CD1c-positive myeloid dendritic cell (primary cell): ENCODE data around the gene TNNT3.

Experiments
- DNase-seq: peaks from one replicate; pipeline ENCODE4 v3.0.0-alpha.2; 2016; ENCODE audit errors: extremely low spot score

The TNNT3 gene

DNA sequence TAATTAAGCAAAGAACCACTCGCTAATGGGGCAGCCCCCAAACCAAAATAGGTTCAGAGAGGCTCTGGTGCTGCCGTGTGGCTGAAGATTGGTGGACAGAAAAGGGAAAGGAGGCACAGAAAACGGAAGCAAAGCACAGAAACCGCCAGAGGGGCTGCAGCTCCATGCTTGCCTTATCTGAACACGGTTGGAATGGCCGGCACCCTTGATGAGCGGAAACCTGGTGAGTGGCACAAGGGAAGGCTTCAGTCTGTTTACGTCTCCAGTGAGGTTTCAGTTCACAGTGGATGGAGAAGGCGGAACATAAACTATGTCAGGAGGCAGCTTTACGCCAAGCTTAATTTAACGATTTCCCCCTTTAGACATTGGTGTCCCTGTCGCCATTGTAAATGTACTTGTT is 22.6 kb upstream of the TNNT3 start:
- peak; percentile 40 for DNase-seq

DNA sequence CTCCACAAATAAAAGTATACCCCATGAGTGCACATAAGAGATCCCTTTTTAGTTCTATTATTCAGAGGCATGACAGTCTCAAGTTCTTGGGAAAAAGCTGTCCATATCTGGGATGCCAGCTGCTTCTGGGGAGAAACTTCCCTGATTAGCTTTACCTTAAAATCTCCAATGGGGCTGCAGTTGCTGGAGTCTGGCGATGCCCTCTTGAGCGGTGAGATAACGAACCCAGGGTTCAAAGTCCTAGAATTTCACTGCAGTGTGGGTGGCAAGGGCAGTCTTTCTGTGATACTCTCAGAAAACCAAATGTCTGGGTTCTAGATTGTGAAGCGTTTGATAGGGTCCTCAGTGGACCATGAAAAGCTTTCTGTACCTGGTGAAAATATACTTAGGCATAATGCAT is 20.4 kb upstream of the TNNT3 start:
- no peak for DNase-seq

DNA sequence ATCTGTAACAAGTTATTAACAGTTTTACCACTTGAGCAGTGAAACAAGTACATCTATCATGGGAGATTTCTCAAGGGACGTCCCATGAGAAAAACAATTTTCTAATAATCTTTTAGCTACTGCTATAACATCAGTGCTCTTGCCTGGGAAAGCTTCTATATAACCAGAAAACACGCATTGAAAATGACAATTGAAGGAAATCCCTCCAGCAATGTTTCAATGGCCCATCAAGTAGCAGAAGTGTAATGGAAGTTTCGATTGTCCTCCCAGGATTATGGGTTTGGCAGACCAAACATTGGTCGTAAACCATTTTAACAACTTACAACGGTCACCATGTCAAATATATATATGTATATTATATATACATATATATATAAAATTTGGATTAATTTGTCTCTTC is 19.8 kb upstream of the TNNT3 start:
- no peak for DNase-seq

DNA sequence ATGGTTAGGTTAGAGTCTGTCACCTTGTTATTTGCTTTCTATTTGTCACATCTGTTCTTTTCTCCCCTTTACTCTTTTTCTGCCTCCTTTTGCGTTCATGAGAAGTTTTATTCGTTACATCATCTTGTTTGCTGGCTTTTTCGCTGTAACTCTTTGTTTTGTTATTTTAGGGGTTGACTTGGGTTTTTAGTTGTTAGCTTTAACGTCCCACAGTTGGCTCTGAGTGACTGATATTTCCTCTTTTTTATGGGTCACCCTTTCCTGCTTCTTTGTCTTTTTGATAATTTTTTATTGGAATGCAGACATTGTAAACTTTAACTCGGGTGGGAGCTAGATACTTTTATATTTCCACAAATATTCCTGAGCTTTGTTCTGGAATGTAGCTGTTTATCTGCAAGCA is 13.3 kb upstream of the TNNT3 start:
- DNase-seq, result no peak

DNA sequence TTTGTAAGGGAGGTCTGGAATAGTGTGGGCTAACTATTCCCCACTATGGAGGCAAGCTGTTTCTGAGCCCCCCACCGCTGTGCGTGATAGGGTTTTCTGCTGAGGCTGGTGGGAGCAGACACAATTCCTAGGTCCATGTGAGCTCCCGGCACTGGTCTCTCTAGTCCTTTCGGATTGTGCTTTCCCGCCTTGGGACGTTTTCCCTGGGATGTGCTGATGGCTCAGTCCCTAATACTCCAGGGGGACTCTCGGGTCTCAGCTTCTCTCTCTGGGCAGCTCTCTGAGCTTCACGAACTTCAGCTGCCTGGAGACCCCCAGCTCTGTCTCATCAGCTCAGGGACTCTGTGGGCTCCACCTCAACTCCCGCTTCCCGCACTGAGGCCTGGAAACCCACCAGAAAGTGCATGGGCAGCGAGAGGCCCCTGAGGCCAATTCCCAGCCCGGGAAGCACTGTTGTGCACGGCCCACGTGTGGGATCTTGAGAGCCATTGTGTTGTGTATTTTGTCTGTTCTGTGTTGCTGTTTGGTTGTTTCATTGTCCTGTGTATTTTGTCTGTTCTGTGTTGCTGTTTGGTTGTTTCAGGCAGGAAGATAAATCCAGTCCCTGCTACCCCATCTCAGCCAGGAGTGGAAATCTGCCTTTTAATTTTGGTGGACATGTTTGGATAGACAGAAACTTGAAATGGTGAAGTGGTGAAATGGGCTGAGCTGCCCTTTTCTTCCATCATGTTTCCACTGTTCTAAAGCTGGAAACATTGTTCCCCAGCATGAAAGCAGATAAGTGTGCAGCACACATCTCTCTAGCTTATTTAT is 12.7 kb upstream of the TNNT3 start:
- DNase-seq, result no peak

DNA sequence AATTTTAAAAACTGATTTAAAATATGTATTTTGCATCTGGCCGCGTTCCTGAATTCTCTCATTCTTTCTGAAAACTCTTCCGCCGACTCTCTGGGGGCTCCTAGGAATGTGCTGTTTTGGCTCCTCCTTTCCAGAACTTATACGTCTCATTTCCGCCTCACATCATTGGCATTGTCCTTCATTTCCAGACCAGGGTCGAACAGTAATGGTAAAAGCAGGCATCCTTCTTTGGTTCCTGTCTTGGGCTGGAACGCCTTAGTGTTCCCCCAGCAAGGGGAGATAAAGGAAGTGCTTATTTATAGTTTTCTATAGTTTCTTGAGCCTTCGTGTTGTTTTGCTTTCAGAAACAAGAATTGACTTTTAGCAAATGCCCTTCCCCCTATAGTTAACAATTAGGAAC is 10.9 kb upstream of the TNNT3 start:
- DNase-seq, result no peak

DNA sequence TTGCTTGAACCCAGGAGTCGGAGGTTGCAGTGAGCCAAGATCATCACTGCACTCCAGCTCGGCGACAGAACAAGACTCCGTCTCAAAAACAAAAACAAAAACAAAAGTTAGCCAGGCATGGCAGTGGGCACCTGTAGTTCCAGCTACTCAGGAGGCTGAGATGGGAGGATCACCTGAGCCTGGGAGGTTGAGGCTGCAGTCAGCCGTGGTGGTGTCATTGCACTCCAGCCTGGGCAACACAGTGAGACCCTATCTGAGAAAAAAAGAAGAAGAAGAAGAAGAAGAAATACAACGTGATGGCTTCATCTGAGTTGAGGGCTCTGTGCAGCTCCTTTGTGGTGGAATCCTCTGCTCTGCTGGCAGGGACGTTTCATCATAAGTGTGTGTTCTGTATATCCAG is 10.0 kb upstream of the TNNT3 start:
- no peak for DNase-seq

DNA sequence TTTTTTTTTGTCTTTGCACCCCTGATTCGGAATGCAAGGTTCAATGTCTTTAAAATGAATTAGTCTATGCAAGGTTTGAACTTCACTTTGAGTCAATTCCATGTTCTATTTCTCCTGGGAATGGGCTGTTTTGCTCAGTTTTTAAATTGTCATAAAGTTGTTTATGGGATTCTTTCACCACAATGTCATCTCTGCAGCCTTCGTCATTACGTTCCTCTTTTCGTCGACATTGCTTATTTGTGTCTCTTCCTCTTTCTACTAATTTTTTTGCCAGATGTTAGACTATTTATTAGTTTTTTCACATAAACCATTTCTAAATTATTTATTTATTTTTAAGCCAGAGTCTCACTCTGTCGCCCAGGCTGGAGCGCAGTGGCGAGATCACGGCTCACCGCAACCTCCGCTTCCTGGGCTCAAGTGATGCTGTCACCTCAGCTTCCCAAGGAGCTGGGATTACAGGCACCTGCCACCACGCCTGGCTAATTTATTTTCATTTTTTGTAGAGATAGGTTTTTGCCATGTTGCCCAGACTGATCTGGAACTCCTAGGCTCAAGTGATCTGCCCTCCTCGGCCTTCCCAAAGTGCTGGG is 7.1 kb upstream of the TNNT3 start:
- DNase-seq, result peak; percentile 60

DNA sequence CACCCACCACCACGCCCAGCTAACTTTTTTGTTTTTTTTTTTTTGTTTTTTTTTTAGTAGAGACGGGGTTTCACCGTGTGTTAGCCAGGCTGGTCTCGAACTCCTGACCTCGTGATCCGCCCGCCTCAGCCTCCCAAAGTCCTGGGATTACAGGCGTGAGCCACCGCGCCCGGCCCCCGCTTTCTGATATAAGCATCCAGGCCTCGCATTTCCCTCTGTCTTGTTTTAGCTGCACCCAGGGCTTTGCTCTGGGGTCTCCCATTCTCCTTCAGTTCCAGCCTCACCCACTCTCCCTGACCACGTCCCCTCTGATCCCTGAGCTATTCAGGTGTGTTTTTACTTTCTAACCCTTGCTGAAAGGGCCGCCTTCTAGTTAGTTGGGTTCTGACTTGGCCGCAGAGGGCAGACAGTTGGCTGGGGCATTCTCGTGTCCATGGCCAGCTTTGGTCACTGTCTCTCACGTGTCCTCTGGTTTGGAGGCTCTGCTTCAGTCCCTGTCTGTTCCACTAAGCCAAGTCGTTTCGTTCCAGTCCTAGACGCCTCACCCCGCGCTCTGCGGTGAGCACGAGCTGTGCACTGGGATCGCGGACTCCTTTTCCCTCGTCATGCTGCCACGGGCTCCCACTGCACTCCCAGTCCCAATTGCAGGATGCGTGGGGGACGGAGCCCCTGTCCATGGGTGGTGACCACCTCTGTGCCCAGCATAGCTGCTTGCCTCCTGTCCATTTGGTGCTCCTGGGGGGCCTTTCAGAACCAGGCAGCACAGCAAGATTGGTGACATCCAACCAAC is 6.0 kb upstream of the TNNT3 start:
- no peak for DNase-seq

DNA sequence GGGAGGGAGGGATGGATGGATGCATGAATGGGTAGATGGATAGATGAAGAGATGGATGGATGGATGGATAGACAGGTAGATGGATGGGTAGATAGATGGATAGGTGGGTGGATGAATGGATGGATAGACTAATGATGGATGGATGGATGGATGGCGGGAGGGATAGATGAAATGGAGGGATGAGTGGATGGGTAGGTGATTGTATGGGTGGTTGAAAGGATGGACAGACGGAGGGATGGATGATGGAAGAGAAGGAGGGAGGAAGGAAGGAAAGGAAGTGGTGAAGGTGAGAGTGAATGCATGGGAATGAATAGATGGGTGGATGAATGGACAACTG is 3.7 kb upstream of the TNNT3 start:
- no peak for DNase-seq

DNA sequence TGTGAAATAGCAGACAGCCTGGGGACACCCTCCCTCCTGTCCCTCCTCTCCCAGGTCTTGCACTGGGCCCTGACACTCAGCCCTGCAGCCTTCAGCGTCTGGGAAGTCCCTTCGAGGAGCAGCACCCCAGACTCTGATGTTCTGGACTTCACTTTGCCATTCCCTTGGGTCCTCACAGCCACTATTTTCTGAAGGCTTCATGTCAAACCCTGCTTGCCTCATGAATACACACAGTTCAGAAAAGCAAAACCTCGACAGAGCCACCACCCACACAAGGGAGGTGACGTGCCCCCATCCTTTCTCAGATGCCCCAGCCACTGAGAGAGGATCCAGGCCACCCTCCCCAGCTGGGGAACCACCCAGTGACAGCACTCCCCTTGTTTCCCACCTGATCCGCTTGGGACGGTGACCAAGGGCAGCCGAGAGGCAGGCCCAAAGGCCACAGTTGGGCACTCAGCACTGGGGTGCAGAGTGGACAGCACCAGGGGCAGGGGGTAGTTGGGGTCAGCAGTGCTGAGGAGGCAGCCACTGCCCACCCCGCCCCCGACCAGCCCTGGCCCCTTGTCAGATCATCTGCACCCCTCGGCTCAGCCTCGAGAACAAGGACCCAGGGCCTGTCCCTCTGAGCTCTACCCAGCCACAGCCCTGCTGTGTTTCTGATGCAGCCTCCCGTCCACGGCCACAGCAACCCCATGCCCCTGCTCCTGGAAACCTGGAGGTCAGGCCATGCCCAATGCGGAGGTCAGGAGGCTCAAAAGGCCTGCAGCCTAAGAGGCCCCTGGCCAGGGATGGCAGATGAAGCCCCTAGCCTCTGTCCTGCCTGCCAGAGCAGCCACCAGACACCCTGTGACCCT is 3.1 kb upstream of the TNNT3 start:
- DNase-seq, result no peak

DNA sequence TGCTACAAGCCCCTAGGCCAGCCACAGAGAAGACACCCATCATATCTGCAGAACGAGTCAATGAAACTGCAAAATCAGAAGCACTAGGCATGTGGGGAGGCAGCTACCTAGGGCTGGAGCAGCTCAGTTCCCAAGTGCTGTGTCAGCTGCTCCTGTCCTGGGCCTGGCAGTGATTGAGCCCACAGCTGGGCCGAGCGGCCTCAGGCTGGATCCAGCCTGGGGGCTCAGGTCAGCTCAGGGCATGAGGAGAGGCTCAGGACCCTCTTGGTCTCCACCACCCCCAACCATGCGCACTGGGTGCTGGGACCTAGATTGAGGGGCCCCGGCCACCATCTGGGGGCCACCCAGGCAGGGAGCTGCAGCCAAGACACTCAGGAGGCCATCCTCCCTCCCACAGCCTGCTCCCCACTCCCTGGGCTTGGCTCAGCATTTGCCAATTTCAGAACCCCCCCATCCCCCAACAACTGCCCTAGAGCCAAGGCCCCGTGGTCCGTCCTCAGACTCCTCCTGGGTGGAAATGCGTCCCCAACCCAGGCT is 2.4 kb upstream of the TNNT3 start:
- no peak for DNase-seq

DNA sequence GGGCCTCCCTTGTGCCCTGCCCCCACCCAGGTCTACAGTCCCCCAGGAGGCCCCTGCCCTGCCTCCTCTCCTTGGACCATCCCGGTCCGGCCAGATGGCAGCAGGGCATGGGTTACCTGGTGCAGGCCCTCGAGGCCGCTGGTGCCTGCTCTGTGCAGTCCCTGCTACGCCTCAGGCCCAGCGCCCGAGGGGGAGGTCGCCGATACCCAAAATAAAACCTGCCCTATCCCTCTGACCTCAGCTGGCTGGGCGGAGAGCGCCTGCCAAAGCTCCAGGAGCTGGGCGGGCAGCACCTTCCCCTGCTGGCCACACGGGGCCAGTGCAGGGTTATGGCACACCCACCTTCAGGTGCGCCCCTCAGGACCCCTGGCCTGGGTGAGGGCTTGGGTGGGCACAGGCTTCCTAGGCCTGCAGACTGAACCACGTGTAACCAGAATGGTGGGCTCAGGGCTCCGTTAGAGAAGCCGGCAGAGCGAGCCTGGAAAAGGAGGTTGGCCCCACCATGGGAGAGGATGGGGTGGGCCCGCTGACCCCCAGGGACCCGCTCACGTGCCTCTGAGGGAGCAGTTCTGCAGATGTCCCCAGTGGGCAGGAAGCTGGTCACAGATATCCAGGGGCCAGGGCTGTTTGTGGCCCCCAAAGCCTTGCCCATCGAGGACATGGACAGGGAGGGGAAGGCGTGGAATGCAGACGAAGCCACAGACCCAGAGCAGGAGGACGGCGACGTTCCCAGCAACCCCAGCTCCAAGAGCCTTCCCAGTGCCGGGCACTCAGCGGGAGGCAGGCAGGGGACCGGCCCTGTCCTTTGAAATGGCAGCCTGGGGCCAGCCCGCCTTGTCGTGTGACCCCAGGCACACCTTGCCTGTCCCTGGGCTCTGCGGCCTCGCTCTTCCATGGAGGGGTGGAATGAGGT is 1.7 kb upstream of the TNNT3 start:
- no peak for DNase-seq

DNA sequence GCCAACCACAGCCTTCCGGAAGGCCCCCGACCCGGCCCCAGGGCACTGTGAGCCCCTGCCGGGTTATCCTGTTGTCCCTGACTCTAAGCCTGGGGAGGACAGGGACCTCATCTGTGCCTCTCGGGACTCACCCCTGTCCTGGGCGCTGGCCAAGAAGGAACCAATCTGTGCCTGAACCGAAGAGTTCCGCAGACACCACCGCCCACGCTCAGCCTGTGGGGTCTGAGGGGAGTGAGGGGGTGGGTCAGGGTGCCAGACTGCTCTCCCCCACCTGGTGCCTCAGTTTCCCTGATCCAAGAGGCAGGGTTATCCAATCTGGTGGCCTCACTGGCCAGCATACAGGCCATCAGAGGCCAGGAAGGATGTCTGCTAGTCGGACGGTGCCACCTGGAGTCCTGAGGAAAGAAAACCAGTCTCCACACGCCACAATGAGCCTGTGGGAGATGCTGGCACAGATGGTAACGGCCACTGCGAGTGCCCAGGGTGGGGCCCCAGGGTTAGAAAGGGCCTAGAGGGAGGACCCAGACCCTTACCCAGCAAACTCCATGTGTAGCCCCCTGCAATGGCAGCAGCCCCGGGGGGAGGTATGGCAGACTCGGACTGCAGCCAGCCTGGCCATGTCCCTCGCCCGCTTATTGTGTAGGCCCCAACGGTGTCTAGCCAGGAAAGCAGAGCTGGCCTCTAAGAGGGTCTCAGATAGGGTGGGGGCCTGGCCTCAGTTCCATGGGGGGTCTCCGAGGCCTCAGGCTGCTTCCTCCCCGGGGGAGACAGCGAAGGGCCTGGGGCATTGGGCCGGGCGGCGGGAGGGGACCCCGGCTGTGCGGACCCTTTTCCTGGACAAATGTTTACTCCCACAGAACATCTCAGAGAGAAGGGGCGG is 827 bp upstream of the TNNT3 start:
- DNase-seq, result no peak

DNA sequence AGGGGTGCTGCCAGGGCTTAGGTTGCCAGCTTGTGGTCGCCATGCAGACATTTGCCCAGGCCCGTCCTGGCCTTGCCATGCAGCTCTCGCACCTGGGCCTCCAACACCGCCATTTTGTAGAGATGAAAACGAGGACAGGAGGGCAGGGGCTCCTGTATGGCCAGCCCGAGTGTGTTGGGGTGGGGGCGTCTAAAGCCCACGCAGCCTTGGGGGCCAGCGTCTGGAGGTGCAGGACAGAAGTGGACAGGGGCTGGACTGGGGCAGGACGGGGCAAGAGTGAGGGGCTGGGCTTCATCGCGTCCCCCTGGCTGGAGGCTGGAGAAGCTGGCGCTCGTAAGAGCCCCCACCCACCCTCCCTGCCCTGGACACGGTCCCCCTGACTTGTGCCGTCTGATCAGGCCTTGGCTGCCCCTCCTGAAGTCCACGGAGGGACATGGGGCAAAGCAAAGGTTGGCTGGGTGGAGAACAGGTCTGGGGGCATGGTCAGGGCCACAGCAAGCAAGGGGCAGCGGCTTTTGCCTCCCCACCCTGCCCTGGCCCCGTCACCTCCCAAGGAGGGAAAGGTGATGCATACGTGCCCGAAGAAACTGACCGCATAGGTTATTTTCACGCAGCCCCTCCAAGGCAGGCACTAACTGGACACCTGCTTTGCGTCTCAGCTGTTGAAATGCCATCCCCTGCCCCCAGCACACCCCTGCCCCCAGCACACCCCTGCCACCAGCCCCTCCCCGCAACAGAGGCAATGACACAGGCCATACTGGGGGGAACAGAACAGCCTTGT is 815 bp downstream of the TNNT3 start:
- no peak for DNase-seq

DNA sequence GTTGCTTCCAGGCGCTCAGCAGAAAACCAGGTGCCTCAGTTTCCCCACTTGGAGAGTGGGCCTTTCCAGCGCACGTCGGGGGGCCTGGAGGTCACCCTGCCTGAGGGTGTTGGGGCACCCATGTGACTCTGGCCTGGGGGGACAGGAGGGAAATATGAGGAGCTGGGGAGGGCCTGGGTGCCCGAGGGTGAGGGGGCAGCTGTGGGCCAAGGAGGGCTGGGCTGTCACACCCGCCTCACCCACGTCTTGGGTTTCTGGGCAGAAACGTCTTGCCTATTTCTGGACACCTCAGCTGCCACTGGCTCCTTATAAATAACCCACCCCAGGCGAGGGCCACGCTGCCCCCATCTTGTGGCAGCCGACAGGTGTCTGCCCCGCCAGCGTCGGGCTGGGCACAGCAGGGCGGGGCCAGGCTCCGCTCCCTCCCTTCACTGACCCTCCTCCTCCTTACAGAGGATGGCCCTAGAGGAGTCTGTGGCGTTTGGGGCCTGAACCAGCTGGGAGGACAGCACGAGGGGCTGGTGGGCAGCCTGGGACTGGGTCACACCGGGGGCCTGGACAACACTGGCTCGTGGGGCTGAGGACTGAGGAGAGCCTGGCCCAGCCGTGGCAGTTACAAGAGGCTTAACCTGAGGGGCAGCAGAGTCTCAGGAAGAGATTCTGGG is 1.5 kb downstream of the TNNT3 start:
- no peak for DNase-seq

DNA sequence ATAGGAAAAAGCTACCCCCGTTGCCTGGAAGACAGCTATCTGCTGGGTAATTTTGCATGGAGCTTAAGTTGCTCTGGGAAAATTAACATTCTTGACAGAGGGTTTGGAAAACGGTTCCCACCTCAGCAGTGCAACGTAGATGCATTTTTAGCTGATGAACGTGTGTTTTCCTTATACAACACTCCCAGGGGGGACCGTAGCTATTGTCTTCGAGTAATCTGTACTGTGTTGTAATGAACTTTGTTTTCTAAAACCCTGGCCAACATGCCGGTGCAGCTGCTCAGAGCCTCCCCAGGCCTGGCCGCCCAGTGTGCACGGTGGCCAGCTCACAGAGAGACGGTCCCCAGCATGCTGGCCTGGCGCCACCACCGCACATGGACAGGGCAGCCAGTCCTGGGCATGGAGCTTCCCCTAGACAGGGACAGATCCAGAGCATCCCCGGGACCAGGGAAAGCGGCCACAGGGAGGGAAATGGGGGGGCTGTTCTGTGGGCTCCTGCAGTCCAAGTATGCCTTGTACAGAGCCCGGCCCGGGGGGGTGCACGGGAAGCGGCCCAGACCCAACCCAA is 2.2 kb downstream of the TNNT3 start:
- DNase-seq, result no peak

DNA sequence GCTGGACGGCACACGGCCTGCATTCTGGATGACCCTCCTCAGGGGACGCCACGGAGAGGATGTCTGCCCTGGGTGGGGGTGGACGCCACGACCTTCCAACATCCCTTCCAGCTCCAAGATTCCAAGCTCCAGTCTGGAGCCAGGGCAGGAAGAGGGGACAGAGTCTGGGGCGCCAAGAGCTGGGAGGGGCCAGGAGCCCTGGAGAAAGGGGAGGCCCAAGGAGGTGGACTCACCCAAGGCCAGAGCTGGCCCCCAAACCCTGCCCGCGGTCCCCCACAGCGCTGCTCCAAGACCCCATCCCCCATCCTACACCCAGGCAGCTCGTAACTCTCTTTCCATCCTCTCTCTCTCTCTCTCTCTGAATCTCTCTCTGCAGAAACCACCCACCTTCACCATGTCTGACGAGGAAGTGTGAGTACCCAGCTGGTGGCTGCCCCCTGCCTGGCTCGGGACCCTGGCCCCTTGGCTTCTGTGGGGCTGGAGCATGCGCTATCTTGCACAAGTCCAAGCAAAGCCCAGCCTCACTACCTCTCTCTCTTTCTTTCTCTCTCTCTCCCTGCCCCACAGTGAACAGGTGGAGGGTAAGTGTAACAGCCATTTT is 3.1 kb downstream of the TNNT3 start:
- no peak for DNase-seq
